Ishikawa (cell line): Measurements from ENCODE around the gene ZCCHC7.

ENCODE experiments used
- TAF1 ChIP-seq: IDR thresholded peaks from 2 replicates; pipeline ENCODE4 v1.6.1; 2012; ENCODE audit warnings: low read depth, mild to moderate bottlenecking
- USF1 ChIP-seq: IDR thresholded peaks from 2 replicates; pipeline ENCODE4 v1.6.1; 2012
- ZBTB7A ChIP-seq: IDR thresholded peaks from 2 replicates; pipeline ENCODE4 v1.6.1; 2012; ENCODE audit warnings: low read depth

GRCh38 chr9:37297592-37297991 lies 177.2 kb downstream of the ZCCHC7 start:
- TF ChIP-seq USF1 (no peak), ZBTB7A (no peak), TAF1 (no peak)
